B cell (primary cell): ENCODE results near the gene TTC23. TPM values are rescaled to one million over a fixed set of nuclear protein-coding genes. Genes with fewer than 3 reads are reported as not detected.

Source experiments
- ATAC-seq: fragments of 200-7000 bp; cut with Tn5 transposase; one replicate; pipeline ENCODE4 v1.10.0; 2021; ENCODE audit warnings: low read depth, mild to moderate bottlenecking, moderate number of reproducible peaks, moderate library complexity
- CTCF ChIA-PET: fragments of 350-600 bp; sonication (Branson Sonifier 250); formaldehyde crosslinking; loops from one replicate; lab custom pipeline; 2021; ENCODE audit warnings: antibody characterized with exemption, inconsistent platforms; lab: Charles Lee
- POLR2A ChIA-PET: fragments of 350-600 bp; sonication (Branson Sonifier 250); formaldehyde crosslinking; loops from one replicate; lab custom pipeline; 2021; ENCODE audit warnings: antibody characterized with exemption; lab: Charles Lee
- DNase-seq: peaks from one replicate; pipeline ENCODE4 v3.0.0; 2013
- H2AFZ ChIP-seq: 2 replicates; pipeline ENCODE4 v1.6.1; 2012; ENCODE audit warnings: mild to moderate bottlenecking, low read depth, low read length; ENCODE audit not compliant: insufficient read depth, poor library complexity, severe bottlenecking
- H3K27ac ChIP-seq, 2 donors: 1 replicate in 1 of 2; 2 replicates in 1 of 2; pipeline ENCODE4 v1.5.1; 2012 to 2013; ENCODE audit warnings: low read length in 2 of 2, mild to moderate bottlenecking in 2 of 2, moderate library complexity in 1 of 2
- H3K27me3 ChIP-seq, 4 experiments: fragments of 200-600 bp in 1 of 4; sonication (generic) in 1 of 4; replicated peaks in 1 of 4; 1 replicate in 2 of 4; 2 replicates in 2 of 4; pipeline versions ENCODE4 v1.6.1 to v1.7.0; 2013 to 2016; ENCODE audit warnings: low read length in 3 of 4, mild to moderate bottlenecking in 2 of 4, mixed read lengths in 1 of 4, moderate library complexity in 1 of 4; ENCODE audit not compliant: insufficient read depth in 4 of 4, control insufficient read depth in 3 of 4; ENCODE audit errors: control extremely low read depth in 1 of 4
- H3K36me3 ChIP-seq, 2 experiments: replicated peaks in 1 of 2; 1 replicate in 1 of 2; 2 replicates in 1 of 2; pipeline versions ENCODE4 v1.6.1 to v1.7.1; 2013; ENCODE audit warnings: low read length in 1 of 2; ENCODE audit not compliant: insufficient read depth in 2 of 2, control insufficient read depth in 1 of 2; ENCODE audit errors: control extremely low read depth in 1 of 2, extremely low read depth in 1 of 2
- H3K4me1 ChIP-seq, 2 donors: fragments of 200-600 bp in 1 of 2; sonication (generic) in 1 of 2; 1 replicate in 1 of 2; 2 replicates in 1 of 2; pipeline versions ENCODE4 v1.5.1 to v1.6.1; 2013 to 2017; ENCODE audit warnings: low read length in 2 of 2; ENCODE audit not compliant: control insufficient read depth in 2 of 2, insufficient read depth in 2 of 2
- H3K4me2 ChIP-seq: replicated peaks from 2 replicates; pipeline ENCODE3; 2012; ENCODE audit warnings: mild to moderate bottlenecking, low read depth, low read length; ENCODE audit not compliant: poor library complexity, severe bottlenecking
- H3K4me3 ChIP-seq, 5 experiments: fragments of 200-600 bp in 1 of 5; sonication (generic) in 1 of 5; 1 replicate in 3 of 5; 2 replicates in 2 of 5; pipeline versions ENCODE4 v1.5.1 to v1.7.0; 2011 to 2016; ENCODE audit warnings: low read length in 4 of 5, mild to moderate bottlenecking in 4 of 5, low read depth in 2 of 5, control low read depth in 1 of 5, moderate library complexity in 1 of 5; ENCODE audit not compliant: insufficient read depth in 1 of 5; ENCODE audit errors: control extremely low read depth in 1 of 5, extremely low read depth in 1 of 5
- H3K79me2 ChIP-seq: fragments of 200-600 bp; sonication (generic); one replicate; pipeline ENCODE4 v1.6.0; 2016; ENCODE audit warnings: low read length; ENCODE audit not compliant: control insufficient read depth, insufficient read depth
- H3K9ac ChIP-seq: fragments of 200-600 bp; sonication (generic); 2 replicates; pipeline ENCODE4 v1.6.1; 2017; ENCODE audit warnings: mild to moderate bottlenecking, low read length, moderate library complexity
- H3K9me3 ChIP-seq, 3 donors: one replicate each; pipeline versions ENCODE4 v1.6.1 to v1.7.1; 2013; ENCODE audit warnings: low read length in 2 of 3; ENCODE audit not compliant: control insufficient read depth in 2 of 3, insufficient read depth in 1 of 3; ENCODE audit errors: control extremely low read depth in 1 of 3
- H4K20me1 ChIP-seq: 2 replicates; pipeline ENCODE4 v1.6.0; 2012; ENCODE audit warnings: mild to moderate bottlenecking, low read length; ENCODE audit not compliant: insufficient read depth, control insufficient read depth, poor library complexity, severe bottlenecking
- H3K27ac Mint-ChIP-seq: one replicate; pipeline ENCODE4 v1.8.0; 2021; ENCODE audit warnings: mixed read lengths
- H3K27me3 Mint-ChIP-seq: one replicate; pipeline ENCODE4 v1.8.0; 2021; ENCODE audit warnings: mixed read lengths
- H3K4me1 Mint-ChIP-seq: one replicate; pipeline ENCODE4 v1.8.0; 2021; ENCODE audit warnings: mixed read lengths
- H3K4me3 Mint-ChIP-seq: one replicate; pipeline ENCODE4 v1.8.0; 2021; ENCODE audit warnings: mixed read lengths
- H3K9me3 Mint-ChIP-seq: one replicate; pipeline ENCODE4 v1.8.0; 2022; ENCODE audit warnings: mixed read lengths; ENCODE audit not compliant: insufficient read depth
- CTCF ChIP-seq: fragments of 200-600 bp; IDR thresholded peaks from one replicate; pipeline ENCODE4 v1.8.0; 2022; ENCODE audit warnings: antibody characterized with exemption, mild to moderate bottlenecking
- EZH2 ChIP-seq: IDR thresholded peaks from 2 replicates; pipeline ENCODE4 v1.6.1; 2012; ENCODE audit warnings: borderline replicate concordance, low read depth, mild to moderate bottlenecking, moderate library complexity, low read length; ENCODE audit not compliant: insufficient read depth, poor library complexity, severe bottlenecking
- WGBS: methylation state at CpG from one replicate; pipeline ENCODE4 v1.1.5; 2013; ENCODE audit warnings: missing lambda C conversion rate; ENCODE audit not compliant: insufficient coverage; 5-methylcytosine and 5-hydroxymethylcytosine counted together
- intact Hi-C: fragments of 100-400 bp; cut with micrococcal nuclease; formaldehyde crosslinking; loops from one replicate; pipeline ENCODE4 v1.10.0; 2022
- polyA plus RNA-seq: library from polyadenylated mRNA; depleted of rRNA; stranded (reverse); fragments of >200 nt; gene quantifications from 2 replicates; pipeline ENCODE4 v1.2.3, GENCODE V29; 2012
- total RNA-seq, 2 donors: library from RNA; stranded (reverse); fragments of 120-200 nt in 1 of 2; gene quantifications; 1 replicate in 1 of 2; 2 replicates in 1 of 2; pipeline versions ENCODE4 v1.2.3 to v1.2.4, GENCODE V29; 2013 to 2022

Gene TTC23
- total and polyA plus RNA-seq, 2 donors (not counting 1 experiment from before 2014, with no cell fraction given) = 0.15 to 1.9 TPM

DNA sequence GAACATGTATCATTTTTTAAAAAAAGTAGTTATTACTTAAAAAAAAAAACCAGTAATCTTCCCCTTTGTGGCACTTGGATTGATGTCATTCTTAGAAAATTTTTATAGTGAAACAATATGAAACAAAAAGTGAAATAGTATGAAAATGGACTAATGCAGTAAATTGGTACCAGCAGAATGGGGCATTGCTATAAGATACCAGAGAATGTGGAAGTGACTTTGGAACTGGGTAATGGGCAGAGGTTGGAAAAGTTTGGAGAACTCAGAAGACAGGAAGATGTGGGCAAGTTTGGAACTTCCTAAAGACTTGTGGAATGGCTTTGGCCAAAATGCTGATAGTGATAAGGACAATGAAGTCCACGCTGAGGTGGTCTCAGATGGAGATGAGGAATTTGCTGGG is 66.6 kb downstream of the TTC23 start:
- no peaks in the 10 kb centered on the region for H3K36me3 ChIP-seq
- no peak overlapping the region for H3K4me3 ChIP-seq
- TF ChIP-seq CTCF (no peak), EZH2 (no peak)
- H3K9ac ChIP-seq = no peak overlapping the region
- no peak for DNase-seq
- no peak overlapping the region for H3K4me2 ChIP-seq
- no peaks in the 10 kb centered on the region for H3K9me3 Mint-ChIP-seq
- WGBS = 100% methylated on average over 1 of the region's 1 CpG
- H3K4me1 ChIP-seq = no peaks in the 10 kb centered on the region
- H3K4me3 Mint-ChIP-seq = no peak overlapping the region
- intact Hi-C loops = loop anchor here (10.0 kb wide), 1 partner anchor 822 kb away; no protein-coding TSS in a partner anchor
- no peak overlapping the region for H3K27ac ChIP-seq
- ChIA-PET CTCF (no interaction called here), POLR2A (no interaction called here)
- no peak overlapping the region for H3K27ac Mint-ChIP-seq
- no peak overlapping the region for H2AFZ ChIP-seq
- no peaks in the 10 kb centered on the region for H4K20me1 ChIP-seq
- no peaks in the 10 kb centered on the region for H3K79me2 ChIP-seq
- no peaks in the 10 kb centered on the region for H3K27me3 Mint-ChIP-seq
- H3K4me1 Mint-ChIP-seq = no peaks in the 10 kb centered on the region
- H3K27me3 ChIP-seq = no peaks in the 10 kb centered on the region
- ATAC-seq = no peak
- no peaks in the 10 kb centered on the region for H3K9me3 ChIP-seq

DNA sequence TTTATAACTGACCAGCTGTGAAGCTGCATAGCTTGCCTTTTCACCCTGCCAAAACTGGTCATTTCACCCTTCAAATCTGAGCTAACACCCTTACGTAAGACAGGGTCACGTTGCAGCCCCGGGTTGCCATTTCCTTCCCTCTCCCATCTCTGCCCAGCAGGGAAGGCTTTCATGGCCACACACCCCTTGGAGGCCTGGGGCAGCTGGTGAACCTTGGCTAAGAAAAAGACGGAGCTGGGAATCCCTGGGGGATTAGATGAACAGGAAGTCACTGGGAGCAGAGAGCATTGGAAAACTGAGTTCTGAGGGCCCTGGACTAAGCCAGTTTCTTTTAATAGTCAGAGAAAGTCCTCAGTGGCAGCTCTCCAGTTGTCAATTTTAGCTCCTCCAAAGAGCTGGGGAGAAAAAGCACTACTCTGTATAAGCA is 67.8 kb downstream of the TTC23 start:
- Mint-ChIP-seq H3K9me3 (no peaks in the 10 kb centered on the region), H3K4me3 (no peak overlapping the region), H3K27ac (no peak overlapping the region), H3K27me3 (no peaks in the 10 kb centered on the region), H3K4me1 (no peaks in the 10 kb centered on the region)
- ChIA-PET CTCF (interaction anchor here (1.2 kb wide), 1 partner anchor 663 kb away, joined by 3 read pairs; no protein-coding TSS in a partner anchor), POLR2A (no interaction called here)
- no peaks in the 10 kb centered on the region for H4K20me1 ChIP-seq
- H3K9ac ChIP-seq = no peak overlapping the region
- TF ChIP-seq EZH2 = no peak
- no peak for TF ChIP-seq CTCF
- WGBS = 67% methylated on average over 4 of the region's 4 CpGs
- ATAC-seq (no peak), DNase-seq (no peak)
- no peaks in the 10 kb centered on the region for H3K36me3 ChIP-seq
- no peaks in the 10 kb centered on the region for H3K27me3 ChIP-seq
- H3K79me2 ChIP-seq = no peaks in the 10 kb centered on the region
- intact Hi-C loops = loop anchor here (10.0 kb wide), 1 partner anchor 823 kb away; no protein-coding TSS in a partner anchor
- H3K9me3 ChIP-seq = no peaks in the 10 kb centered on the region
- H3K27ac ChIP-seq = no peak overlapping the region
- H3K4me2 ChIP-seq = no peak overlapping the region
- no peak overlapping the region for H2AFZ ChIP-seq
- H3K4me1 ChIP-seq = no peaks in the 10 kb centered on the region
- H3K4me3 ChIP-seq = no peak overlapping the region
